ENCODE data around the gene IDE.

DNA sequence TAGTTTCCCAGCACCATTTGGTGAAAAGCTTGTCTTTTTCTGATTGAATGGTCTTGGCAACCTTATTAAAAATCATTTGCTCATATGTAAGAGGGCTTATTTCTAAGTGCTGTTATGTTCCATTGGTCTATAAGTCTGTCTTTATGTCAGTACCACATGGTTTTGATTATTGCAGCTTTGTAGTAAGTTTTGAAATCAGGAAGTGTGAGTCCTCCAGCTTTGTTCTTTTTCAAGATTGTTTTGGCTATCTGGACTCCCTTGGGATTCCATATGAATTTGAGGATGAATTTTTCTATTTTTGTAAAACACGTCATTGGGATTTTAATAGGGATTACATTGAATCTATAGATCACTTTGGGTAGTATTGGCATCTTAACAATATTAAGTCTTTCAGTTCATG lies 24.4 kb upstream of the IDE start:
- TF ChIP-seq POLR2A (IDR thresholded peaks at IDR 0.05): no peak
- TF ChIP-seq, protein P1, sequence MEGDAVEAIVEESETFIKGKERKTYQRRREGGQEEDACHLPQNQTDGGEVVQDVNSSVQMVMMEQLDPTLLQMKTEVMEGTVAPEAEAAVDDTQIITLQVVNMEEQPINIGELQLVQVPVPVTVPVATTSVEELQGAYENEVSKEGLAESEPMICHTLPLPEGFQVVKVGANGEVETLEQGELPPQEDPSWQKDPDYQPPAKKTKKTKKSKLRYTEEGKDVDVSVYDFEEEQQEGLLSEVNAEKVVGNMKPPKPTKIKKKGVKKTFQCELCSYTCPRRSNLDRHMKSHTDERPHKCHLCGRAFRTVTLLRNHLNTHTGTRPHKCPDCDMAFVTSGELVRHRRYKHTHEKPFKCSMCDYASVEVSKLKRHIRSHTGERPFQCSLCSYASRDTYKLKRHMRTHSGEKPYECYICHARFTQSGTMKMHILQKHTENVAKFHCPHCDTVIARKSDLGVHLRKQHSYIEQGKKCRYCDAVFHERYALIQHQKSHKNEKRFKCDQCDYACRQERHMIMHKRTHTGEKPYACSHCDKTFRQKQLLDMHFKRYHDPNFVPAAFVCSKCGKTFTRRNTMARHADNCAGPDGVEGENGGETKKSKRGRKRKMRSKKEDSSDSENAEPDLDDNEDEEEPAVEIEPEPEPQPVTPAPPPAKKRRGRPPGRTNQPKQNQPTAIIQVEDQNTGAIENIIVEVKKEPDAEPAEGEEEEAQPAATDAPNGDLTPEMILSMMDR (IDR thresholded peaks at IDR 0.05): no peak
